ENCODE data around the gene ZFPM1. TPM values are rescaled to one million over a fixed set of nuclear protein-coding genes. Genes with fewer than 3 reads are reported as not detected.

ZFPM1 gene
- total RNA-seq, 2 experiments from 2014 or later = 15.0 to 18.0 TPM

- Mint-ChIP-seq H3K9me3 (no peaks in the 10 kb centered on the region), H3K4me3 (no peak overlapping the region), H3K4me1 (ENCODE audit: low read depth) (peaks cover 6% of the 10 kb centered on the region), H3K36me3 (ENCODE audit: low read depth) (no peaks in the 10 kb centered on the region), H3K27me3 (no peaks in the 10 kb centered on the region), H3K27ac (no peak overlapping the region)
- ATAC-seq (no peak), DNase-seq (no peak)
- CTCF ChIA-PET = no interaction called here
- POLR2A ChIA-PET = no interaction called here
- intact Hi-C loops (cut with micrococcal nuclease) = no loop called here
- TF ChIP-seq CTCF (IDR thresholded peaks at IDR 0.05) = no peak
These were observed 19.3 kb upstream of the ZFPM1 start for GRCh38 chr16:88433632-88434352.

- intact Hi-C loops (cut with micrococcal nuclease) = no loop called here
- CTCF ChIA-PET = no interaction called here
- no peak for DNase-seq
These were observed 18.8 kb upstream of the ZFPM1 start for GRCh38 chr16:88434353-88434690.

GRCh38 chr16:88434746-88435145, 18.3 kb upstream of the ZFPM1 start:
- Mint-ChIP-seq H3K9me3 (no peaks in the 10 kb centered on the region), H3K27me3 (no peaks in the 10 kb centered on the region), H3K4me3 (no peak overlapping the region), H3K27ac (no peak overlapping the region), H3K36me3 (ENCODE audit: low read depth) (no peaks in the 10 kb centered on the region), H3K4me1 (ENCODE audit: low read depth) (peaks cover 5% of the 10 kb centered on the region)
- ChIA-PET POLR2A (no interaction called here), CTCF (interaction anchor here (1.0 to 1.9 kb wide), 2 partner anchors 126 to 148 kb away, joined by 3 to 6 read pairs; no protein-coding TSS in a partner anchor)
- DNase-seq (no peak), ATAC-seq (no peak)
- TF ChIP-seq CTCF (IDR thresholded peaks at IDR 0.05) = no peak
- intact Hi-C loops (cut with micrococcal nuclease) = no loop called here

More at GRCh38 chr16:88434353-88434690, 18.8 kb upstream of the ZFPM1 start:
- POLR2A ChIA-PET = no interaction called here
- peaks cover 6% of the 10 kb centered on the region for H3K4me1 Mint-ChIP-seq (ENCODE audit: low read depth)
- no peak overlapping the region for H3K27ac Mint-ChIP-seq
- no peak overlapping the region for H3K4me3 Mint-ChIP-seq
- H3K27me3 Mint-ChIP-seq = no peaks in the 10 kb centered on the region
- H3K36me3 Mint-ChIP-seq (ENCODE audit: low read depth) = no peaks in the 10 kb centered on the region
- no peak for TF ChIP-seq CTCF (IDR thresholded peaks at IDR 0.05)
- ATAC-seq = no peak
- H3K9me3 Mint-ChIP-seq = no peaks in the 10 kb centered on the region

- intact Hi-C loops (cut with micrococcal nuclease) = no loop called here
These were observed 17.4 kb upstream of the ZFPM1 start for GRCh38 chr16:88435437-88436355.

More at GRCh38 chr16:88435437-88436355, 17.4 kb upstream of the ZFPM1 start:
- ATAC-seq = no peak
- H3K4me1 Mint-ChIP-seq (ENCODE audit: low read depth) = peaks cover 3% of the 10 kb centered on the region
- no peak overlapping the region for H3K27ac Mint-ChIP-seq
- H3K9me3 Mint-ChIP-seq = no peaks in the 10 kb centered on the region
- H3K27me3 Mint-ChIP-seq = no peaks in the 10 kb centered on the region
- H3K36me3 Mint-ChIP-seq (ENCODE audit: low read depth) = no peaks in the 10 kb centered on the region
- no peak for DNase-seq
- CTCF ChIA-PET = interaction anchor here (0.7 to 3.3 kb wide), 7 partner anchors 8 to 201 kb away, joined by 3 to 34 read pairs (median 4); partner anchors contain the start of gene ZFPM1
- POLR2A ChIA-PET = interaction anchor here (1.2 kb wide), 1 partner anchor 98 kb away, joined by 3 read pairs; no protein-coding TSS in a partner anchor
- H3K4me3 Mint-ChIP-seq = no peak overlapping the region
- TF ChIP-seq CTCF (IDR thresholded peaks at IDR 0.05) = no peak

Data from activated CD8-positive, alpha-beta T cell treated with anti-CD3 and anti-CD28 coated beads for 36 hours (primary cell).